IPS-NIHi11 (cell line): Measurements from ENCODE around the gene COL23A1.
A peak's percentile ranks its signal among the peaks of the same experiment; 100 is the strongest.
"Not testable (repeated sequence)": the region's sequence is repeated elsewhere in the genome, so short reads cannot be mapped to it uniquely, and the experiment has no call there.

Experiments used
- DNase-seq: peaks from one replicate; pipeline ENCODE4 v3.0.0; 2012; ENCODE audit warnings: mixed read lengths, low spot score

COL23A1 gene

GRCh38 chr5:178588769-178589168 lies 1.4 kb downstream of the COL23A1 start:
- no peak for DNase-seq

GRCh38 chr5:178587763-178588611 lies 2.2 kb downstream of the COL23A1 start:
- DNase-seq: no peak

GRCh38 chr5:178586396-178586795 lies 3.8 kb downstream of the COL23A1 start:
- no peak for DNase-seq

- DNase-seq: not testable (repeated sequence)
These were observed 4.8 kb downstream of the COL23A1 start for GRCh38 chr5:178585421-178585820.

GRCh38 chr5:178583279-178583678 lies 6.9 kb downstream of the COL23A1 start:
- DNase-seq: no peak

GRCh38 chr5:178582291-178582690 lies 7.9 kb downstream of the COL23A1 start:
- DNase-seq: no peak

- DNase-seq: no peak
These were observed 8.6 kb downstream of the COL23A1 start for GRCh38 chr5:178581621-178582020.

- no peak for DNase-seq
These were observed 9.8 kb downstream of the COL23A1 start for GRCh38 chr5:178580271-178580955.

GRCh38 chr5:178577944-178578343 lies 12.2 kb downstream of the COL23A1 start:
- DNase-seq: no peak

GRCh38 chr5:178577376-178577839 lies 12.8 kb downstream of the COL23A1 start:
- DNase-seq: peak; percentile 75

GRCh38 chr5:178576591-178577351 lies 13.4 kb downstream of the COL23A1 start:
- peak; percentile 87 for DNase-seq

GRCh38 chr5:178573216-178573615 lies 17.0 kb downstream of the COL23A1 start:
- DNase-seq: no peak

GRCh38 chr5:178572617-178573016 lies 17.6 kb downstream of the COL23A1 start:
- DNase-seq: no peak

GRCh38 chr5:178569485-178569884 lies 20.7 kb downstream of the COL23A1 start:
- DNase-seq: no peak

GRCh38 chr5:178564811-178565550 lies 25.2 kb downstream of the COL23A1 start:
- no peak for DNase-seq

GRCh38 chr5:178564397-178564796 lies 25.8 kb downstream of the COL23A1 start:
- DNase-seq: no peak

- no peak for DNase-seq
These were observed 26.6 kb downstream of the COL23A1 start for GRCh38 chr5:178563621-178564020.

- DNase-seq: no peak
These were observed 28.4 kb downstream of the COL23A1 start for GRCh38 chr5:178561746-178562264.

- no peak for DNase-seq
These were observed 29.3 kb downstream of the COL23A1 start for GRCh38 chr5:178560911-178561310.

GRCh38 chr5:178557416-178557815 lies 32.8 kb downstream of the COL23A1 start:
- no peak for DNase-seq

GRCh38 chr5:178555771-178556211 lies 34.4 kb downstream of the COL23A1 start:
- peak; percentile 86 for DNase-seq
